Liver (tissue), 9 donors: ENCODE results near the gene TPPP. TPM values are rescaled to one million over a fixed set of nuclear protein-coding genes. Genes with fewer than 3 reads are reported as not detected.

Experiments used
- DNase-seq: peaks from one replicate; pipeline ENCODE4 v3.0.0-alpha.2; 2017; ENCODE audit warnings: low spot score
- H3K27ac ChIP-seq, 2 donors: one replicate each; pipeline ENCODE4 v1.7.0; 2013; ENCODE audit warnings: inconsistent platforms in 2 of 2, low read length in 2 of 2, control low read depth in 1 of 2, low read depth in 1 of 2, mild to moderate bottlenecking in 1 of 2
- H3K27me3 ChIP-seq, 4 donors: one replicate each; pipeline versions ENCODE4 v1.6.1 to v1.7.0; 2013; ENCODE audit warnings: low read length in 3 of 4, inconsistent platforms in 1 of 4, mild to moderate bottlenecking in 1 of 4, moderate library complexity in 1 of 4; ENCODE audit not compliant: control insufficient read depth in 4 of 4, insufficient read depth in 4 of 4
- H3K36me3 ChIP-seq, 4 donors: one replicate each; pipeline versions ENCODE4 v1.6.1 to v1.7.0; 2013; ENCODE audit warnings: low read length in 3 of 4, mild to moderate bottlenecking in 3 of 4, low read depth in 1 of 4, moderate library complexity in 1 of 4; ENCODE audit not compliant: control insufficient read depth in 4 of 4, insufficient read depth in 3 of 4
- H3K4me1 ChIP-seq, 4 donors: one replicate each; pipeline versions ENCODE4 v1.6.1 to v1.7.0; 2013; ENCODE audit warnings: low read length in 3 of 4, mild to moderate bottlenecking in 3 of 4, moderate library complexity in 1 of 4; ENCODE audit not compliant: control insufficient read depth in 4 of 4, insufficient read depth in 4 of 4
- H3K4me3 ChIP-seq, 3 donors: one replicate each; pipeline versions ENCODE4 v1.6.1 to v1.7.0; 2013; ENCODE audit warnings: low read length in 3 of 3, control low read depth in 1 of 3, low read depth in 1 of 3, mild to moderate bottlenecking in 1 of 3
- H3K9ac ChIP-seq, 2 donors: one replicate each; pipeline ENCODE4 v1.7.0; 2013; ENCODE audit warnings: low read length in 2 of 2, mild to moderate bottlenecking in 2 of 2, moderate library complexity in 2 of 2, control low read depth in 1 of 2, low read depth in 1 of 2
- H3K9me3 ChIP-seq, 4 donors: one replicate each; pipeline versions ENCODE4 v1.6.1 to v1.7.0; 2013; ENCODE audit warnings: low read length in 3 of 4; ENCODE audit not compliant: control insufficient read depth in 4 of 4
- CTCF ChIP-seq: fragments of 150-350 bp; IDR thresholded peaks from 2 replicates; pipeline ENCODE4 v1.5.1; 2017; ENCODE audit warnings: improper control_type of control experiment, low read depth, low read length; ENCODE audit not compliant: missing input control
- EGR1 ChIP-seq, 2 donors: IDR thresholded peaks; 2 replicates each; pipeline ENCODE4 v1.6.1; 2016 to 2018; ENCODE audit warnings: antibody characterized with exemption in 2 of 2, low read depth in 2 of 2
- FOXA1 ChIP-seq: IDR thresholded peaks from 2 replicates; pipeline ENCODE4 v1.6.1; 2016; ENCODE audit warnings: antibody characterized with exemption
- FOXA2 ChIP-seq: IDR thresholded peaks from 2 replicates; pipeline ENCODE4 v1.6.1; 2016; ENCODE audit warnings: antibody characterized with exemption
- GABPA ChIP-seq, 2 donors: IDR thresholded peaks in 1 of 2; conservative IDR thresholded peaks in 1 of 2; 2 replicates each; pipeline ENCODE4 v1.6.1; 2016; ENCODE audit warnings: antibody characterized with exemption in 2 of 2, mild to moderate bottlenecking in 1 of 2, moderate library complexity in 1 of 2
- HNF4A ChIP-seq, 2 donors: conservative IDR thresholded peaks; 2 replicates each; pipeline ENCODE4 v1.6.1; 2016; ENCODE audit warnings: antibody characterized with exemption in 2 of 2, mild to moderate bottlenecking in 2 of 2
- HNF4G ChIP-seq: IDR thresholded peaks from 2 replicates; pipeline ENCODE4 v1.6.1; 2016; ENCODE audit warnings: antibody characterized with exemption
- JUND ChIP-seq, 2 donors: IDR thresholded peaks; 2 replicates each; pipeline ENCODE4 v1.6.1; 2016; ENCODE audit warnings: antibody characterized with exemption in 2 of 2
- MAX ChIP-seq: IDR thresholded peaks from 2 replicates; pipeline ENCODE4 v1.6.1; 2016; ENCODE audit warnings: antibody characterized with exemption
- NR2F2 ChIP-seq: IDR thresholded peaks from 2 replicates; pipeline ENCODE4 v1.6.1; 2016; ENCODE audit warnings: antibody characterized with exemption
- RAD21 ChIP-seq, 2 donors: IDR thresholded peaks; 2 replicates each; pipeline ENCODE4 v1.6.1; 2016; ENCODE audit warnings: antibody characterized with exemption in 2 of 2, mild to moderate bottlenecking in 2 of 2
- REST ChIP-seq: IDR thresholded peaks from 2 replicates; pipeline ENCODE4 v1.6.1; 2016; ENCODE audit warnings: antibody characterized with exemption, mild to moderate bottlenecking
- RXRA ChIP-seq, 2 donors: IDR thresholded peaks; 2 replicates each; pipeline ENCODE4 v1.6.1; 2017 to 2018; ENCODE audit warnings: antibody characterized with exemption in 2 of 2, mild to moderate bottlenecking in 1 of 2
- SP1 ChIP-seq: IDR thresholded peaks from 2 replicates; pipeline ENCODE4 v1.6.1; 2018; ENCODE audit warnings: antibody characterized with exemption, mild to moderate bottlenecking
- TAF1 ChIP-seq: conservative IDR thresholded peaks from 2 replicates; pipeline ENCODE4 v1.6.1; 2016; ENCODE audit warnings: antibody characterized with exemption, mild to moderate bottlenecking
- YY1 ChIP-seq: IDR thresholded peaks from 2 replicates; pipeline ENCODE4 v1.6.1; 2016; ENCODE audit warnings: antibody characterized with exemption, mild to moderate bottlenecking
- WGBS: extraction: QIAGEN DNeasy Blood & Tissue Kit; methylation state at CpG from one replicate; pipeline ENCODE4 v1.1.7; 2013; 5-methylcytosine and 5-hydroxymethylcytosine counted together
- polyA plus RNA-seq, 2 donors: library from polyadenylated mRNA; stranded (reverse) in 1 of 2; unstranded in 1 of 2; fragments of 200-250 nt in 1 of 2; fragments of >200 nt in 1 of 2; fragmentation: Nextera tagmentation in 1 of 2; extraction: Ambion mirVana in 1 of 2; gene quantifications; one replicate each; pipeline versions ENCODE4 v1.2.1 to v1.2.3, GENCODE V29; 2013 to 2015
- total RNA-seq, 2 donors: library from RNA; depleted of rRNA; stranded (reverse); fragments of >200 nt; gene quantifications; one replicate each; pipeline ENCODE4 v1.2.3, GENCODE V29; 2014
- TF ChIP-seq, protein P1 (sequence below): IDR thresholded peaks from 2 replicates; pipeline ENCODE4 v1.6.1; 2016; ENCODE audit warnings: antibody characterized with exemption
- TF ChIP-seq, protein P2 (sequence below): IDR thresholded peaks from 2 replicates; pipeline ENCODE4 v1.6.1; 2016; ENCODE audit warnings: antibody characterized with exemption
- donor health status: healthy.
- donor health status: healthy.
- donor health status: healthy.
- donor health status: healthy.
- donor health status: healthy.

TPPP gene
- total and polyA plus RNA-seq, 4 donors, result 0.61 to 2.1 (median 0.80) TPM

DNA sequence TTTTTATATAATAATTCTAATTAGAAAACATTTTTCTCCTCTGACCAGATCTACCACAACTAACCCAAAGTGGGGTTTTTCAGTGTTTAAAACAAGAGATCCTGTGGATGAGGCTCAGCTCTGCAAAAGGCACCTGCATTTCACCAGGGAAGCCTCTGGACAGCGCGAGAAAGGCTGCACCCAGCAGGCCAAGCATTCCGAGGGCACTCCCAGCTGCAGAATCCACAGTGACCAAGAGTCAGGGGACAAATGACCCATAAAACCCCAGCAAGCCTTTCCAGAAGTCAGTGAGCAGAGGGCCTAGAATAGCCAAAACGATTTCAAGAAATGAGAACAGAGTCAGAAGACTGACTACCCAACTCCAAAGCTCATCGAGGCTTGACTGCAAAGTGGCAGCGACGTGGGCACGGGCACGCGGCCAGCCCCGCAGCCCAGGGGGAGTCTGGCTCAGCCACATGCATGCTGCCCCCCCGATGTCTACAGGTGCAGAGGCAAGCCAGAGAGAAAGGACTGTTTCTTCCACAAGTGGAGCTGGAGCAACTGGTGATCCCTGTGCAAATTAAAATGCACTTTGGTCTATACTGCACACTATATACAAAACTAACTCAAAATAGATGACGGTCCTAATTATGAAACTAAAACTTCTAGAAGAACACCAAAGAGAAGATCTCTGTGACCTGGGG lies 26.2 kb downstream of the TPPP start:
- peaks cover 0 to 6% (median 0%) of the 10 kb centered on the region in 4 donors for H3K36me3 ChIP-seq
- H3K27me3 ChIP-seq, result no peaks in the 10 kb centered on the region
- 96% methylated on average over 13 of the region's 13 CpGs for WGBS
- H3K4me1 ChIP-seq, result peaks cover 11 to 36% (median 21%) of the 10 kb centered on the region in 4 donors
- no peak for TF ChIP-seq FOXA1
- TF ChIP-seq TAF1, result no peak
- no peak for TF ChIP-seq FOXA2
- TF ChIP-seq MAX, result no peak
- TF ChIP-seq, protein P1, sequence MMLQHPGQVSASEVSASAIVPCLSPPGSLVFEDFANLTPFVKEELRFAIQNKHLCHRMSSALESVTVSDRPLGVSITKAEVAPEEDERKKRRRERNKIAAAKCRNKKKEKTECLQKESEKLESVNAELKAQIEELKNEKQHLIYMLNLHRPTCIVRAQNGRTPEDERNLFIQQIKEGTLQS, result no peak
- no peak for TF ChIP-seq RAD21 (IDR thresholded peaks at IDR 0.05)
- TF ChIP-seq GABPA (IDR thresholded peaks at IDR 0.05 in 1 of 2, conservative IDR thresholded peaks at IDR 0.05 in 1 of 2), result no peak
- H3K4me3 ChIP-seq, result no peak overlapping the region
- H3K9me3 ChIP-seq, result no peaks in the 10 kb centered on the region
- DNase-seq, result no peak
- H3K27ac ChIP-seq, result no peak overlapping the region
- no peak overlapping the region for H3K9ac ChIP-seq

DNA sequence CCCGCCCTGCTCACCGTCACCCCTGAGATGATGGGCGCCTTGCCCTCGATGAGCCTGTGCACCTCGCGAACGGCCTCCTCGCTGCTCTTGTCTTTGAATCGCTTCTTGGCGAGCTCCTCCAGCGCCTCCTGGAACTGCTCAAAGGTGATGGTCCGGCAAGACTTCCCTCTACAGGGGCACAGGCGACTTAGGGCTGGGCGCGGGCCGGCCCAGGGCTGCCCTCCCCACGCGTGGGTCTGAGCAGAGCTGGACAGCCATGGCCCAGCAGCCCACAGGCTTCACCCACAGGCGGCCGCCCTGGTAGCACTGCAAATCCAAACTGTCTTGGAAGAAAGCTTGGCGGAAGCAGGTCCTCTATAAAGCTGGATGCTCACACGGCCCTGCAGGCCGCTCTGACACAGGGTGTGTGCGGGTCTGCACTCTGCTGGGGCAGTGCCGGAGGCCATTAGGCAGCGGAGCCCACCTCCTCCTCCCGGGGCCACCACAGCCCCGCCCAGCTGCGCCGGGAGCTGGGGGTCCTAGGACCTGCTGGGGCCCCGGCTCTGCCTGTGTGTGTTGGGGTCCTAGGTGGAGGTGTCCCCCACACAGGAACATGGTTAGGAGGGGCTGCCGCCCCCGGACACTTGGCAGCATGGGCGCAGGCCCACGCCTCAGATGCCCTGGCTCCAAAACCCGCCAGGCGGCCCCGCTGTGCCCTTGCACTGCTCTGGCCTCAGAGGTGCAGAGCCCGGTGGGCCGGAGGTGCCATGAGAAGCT lies 27.0 kb downstream of the TPPP start:
- Histone ChIP-seq H3K4me1 (peaks cover 5 to 28% (median 14%) of the 10 kb centered on the region in 4 donors), H3K4me3 (no peak overlapping the region), H3K36me3 (peaks cover 0 to 6% (median 0%) of the 10 kb centered on the region in 4 donors), H3K27ac (no peak overlapping the region), H3K9ac (no peak overlapping the region), H3K27me3 (no peaks in the 10 kb centered on the region), H3K9me3 (no peaks in the 10 kb centered on the region)
- no peak for DNase-seq
- TF ChIP-seq JUND (IDR thresholded peaks at IDR 0.05) (no peak), FOXA1 (no peak), RXRA (IDR thresholded peaks at IDR 0.05) (no peak), TAF1 (no peak), CTCF (no peak), NR2F2 (no peak), HNF4G (no peak), FOXA2 (no peak), GABPA (IDR thresholded peaks at IDR 0.05 in 1 of 2, conservative IDR thresholded peaks at IDR 0.05 in 1 of 2) (no peak), EGR1 (IDR thresholded peaks at IDR 0.05; ENCODE audit: low read depth in 2 of 2) (no peak), REST (no peak), HNF4A (conservative IDR thresholded peaks at IDR 0.05) (no peak), YY1 (no peak), SP1 (no peak), MAX (no peak), RAD21 (IDR thresholded peaks at IDR 0.05) (no peak)
- TF ChIP-seq, protein P1, result no peak
- TF ChIP-seq, protein P2, sequence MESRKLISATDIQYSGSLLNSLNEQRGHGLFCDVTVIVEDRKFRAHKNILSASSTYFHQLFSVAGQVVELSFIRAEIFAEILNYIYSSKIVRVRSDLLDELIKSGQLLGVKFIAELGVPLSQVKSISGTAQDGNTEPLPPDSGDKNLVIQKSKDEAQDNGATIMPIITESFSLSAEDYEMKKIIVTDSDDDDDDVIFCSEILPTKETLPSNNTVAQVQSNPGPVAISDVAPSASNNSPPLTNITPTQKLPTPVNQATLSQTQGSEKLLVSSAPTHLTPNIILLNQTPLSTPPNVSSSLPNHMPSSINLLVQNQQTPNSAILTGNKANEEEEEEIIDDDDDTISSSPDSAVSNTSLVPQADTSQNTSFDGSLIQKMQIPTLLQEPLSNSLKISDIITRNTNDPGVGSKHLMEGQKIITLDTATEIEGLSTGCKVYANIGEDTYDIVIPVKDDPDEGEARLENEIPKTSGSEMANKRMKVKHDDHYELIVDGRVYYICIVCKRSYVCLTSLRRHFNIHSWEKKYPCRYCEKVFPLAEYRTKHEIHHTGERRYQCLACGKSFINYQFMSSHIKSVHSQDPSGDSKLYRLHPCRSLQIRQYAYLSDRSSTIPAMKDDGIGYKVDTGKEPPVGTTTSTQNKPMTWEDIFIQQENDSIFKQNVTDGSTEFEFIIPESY, result no peak
- 96% methylated on average over 40 of the region's 40 CpGs for WGBS
